Measurements from ENCODE around the gene RGS14.

DNA sequence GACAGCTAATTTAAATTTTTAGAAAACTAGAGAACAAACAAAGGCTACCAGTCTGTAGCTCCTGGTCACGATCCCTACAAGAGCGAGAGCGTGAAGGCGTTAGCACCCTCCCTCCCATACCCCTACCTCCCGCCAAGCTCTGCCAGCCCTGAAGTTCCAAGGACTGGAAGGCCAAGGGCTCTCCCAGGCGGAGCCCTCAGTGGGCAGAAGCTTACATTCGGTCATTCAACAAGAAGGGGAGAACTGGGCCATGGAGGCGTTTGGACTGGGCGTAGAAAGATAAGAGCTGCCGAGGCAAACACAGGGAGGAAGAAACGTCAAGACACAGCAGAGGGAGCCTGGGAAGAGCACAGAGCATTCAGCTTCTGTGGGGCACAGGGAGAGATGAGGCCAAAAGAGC lies 49.0 kb upstream of the RGS14 start:
- TF ChIP-seq CTCF (optimal IDR thresholded peaks at IDR 0.05 in 1 of 3, IDR thresholded peaks at IDR 0.05 in 1 of 3, conservative IDR thresholded peaks at IDR 0.05 in 1 of 3; ENCODE audit: extremely low read depth in 1 of 3, insufficient read depth in 2 of 3, low read length in 3 of 3) (no peak), EZH2 (IDR thresholded peaks at IDR 0.05; ENCODE audit: low read length) (no peak)
